ENCODE data around the gene USP32.
"Not testable (repeated sequence)": the region's sequence is repeated elsewhere in the genome, so short reads cannot be mapped to it uniquely, and the experiment has no call there.

USP32 gene

GRCh38 chr17:60293580-60294335, 98.2 kb downstream of the USP32 start:
- DNase-seq = no peak

DNA sequence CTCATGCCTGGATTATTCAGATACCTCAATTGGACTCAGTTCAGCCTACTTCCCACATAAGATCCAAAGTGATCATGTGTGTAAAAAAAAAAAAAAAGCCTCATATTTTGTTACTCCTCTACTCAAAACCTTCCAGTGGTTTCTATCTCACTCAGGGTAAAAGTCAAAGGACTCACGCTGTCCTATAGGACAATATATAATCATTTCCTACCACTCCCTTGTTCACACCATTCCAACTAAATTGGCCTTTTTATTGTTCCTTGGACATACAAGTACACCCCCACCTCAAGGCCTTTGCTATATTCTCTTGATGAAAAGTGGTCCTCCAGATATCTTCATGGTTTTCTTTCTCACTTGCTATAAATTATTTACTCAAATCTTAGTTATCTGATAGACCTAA, 99.2 kb downstream of the USP32 start:
- DNase-seq = no peak

DNA sequence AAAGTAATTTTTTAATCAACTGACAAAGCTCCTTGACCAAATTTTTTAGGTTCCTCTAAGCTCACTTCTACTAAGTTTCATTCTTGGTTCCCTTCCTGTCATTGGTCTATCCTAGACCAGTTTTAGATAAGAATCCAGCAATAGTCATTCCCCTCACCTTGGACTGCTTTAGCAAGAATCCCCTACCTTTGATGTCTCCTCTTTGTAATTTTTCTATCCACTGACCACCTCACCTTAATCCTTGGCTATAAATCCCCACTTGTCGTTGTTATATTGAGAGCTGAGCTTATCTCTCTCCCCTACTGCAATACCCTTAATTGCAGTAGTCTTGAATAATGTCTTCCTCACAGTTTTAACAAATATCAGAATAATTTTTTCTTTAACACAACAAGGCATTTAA, 107.2 kb downstream of the USP32 start:
- no peak for DNase-seq

GRCh38 chr17:60283816-60284215, 108.1 kb downstream of the USP32 start:
- DNase-seq = no peak

DNA sequence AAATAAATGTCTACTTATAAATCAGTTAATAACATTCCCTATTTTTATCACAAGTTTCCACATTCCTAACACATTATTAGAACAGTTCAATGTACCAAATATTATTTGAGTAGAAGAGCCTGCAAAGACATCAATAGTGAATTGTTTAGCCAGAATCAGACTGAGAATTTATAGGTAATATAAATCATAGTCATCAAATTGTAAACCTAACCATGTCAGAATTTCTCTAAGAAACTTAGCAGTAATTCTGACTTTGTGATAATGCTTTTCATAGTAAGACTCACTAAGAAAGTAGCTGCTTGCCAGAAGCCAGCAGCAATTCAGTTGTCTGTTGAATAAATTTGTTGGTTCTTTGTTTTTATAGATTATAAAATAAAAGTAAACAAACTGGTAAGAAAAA, 111.3 kb downstream of the USP32 start:
- DNase-seq = no peak

DNA sequence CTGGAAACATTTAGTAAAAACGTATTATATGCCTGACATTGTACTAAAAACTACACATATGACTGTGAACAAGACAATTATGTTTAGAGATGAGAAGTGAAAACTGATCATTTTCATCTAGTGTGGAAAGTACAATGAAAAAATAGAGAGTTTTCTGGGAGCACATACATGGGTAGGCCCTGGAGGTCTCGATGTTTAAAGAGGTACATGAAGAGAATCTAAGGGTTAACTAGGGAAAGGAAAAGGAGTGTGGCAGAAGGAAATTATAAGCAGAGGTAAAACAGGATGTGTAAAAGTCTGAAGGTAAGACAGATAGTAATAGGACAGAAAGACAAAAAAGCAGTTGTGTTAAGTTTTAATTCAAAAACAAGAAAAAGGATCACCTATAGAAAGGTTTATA, 113.7 kb downstream of the USP32 start:
- no peak for DNase-seq

- DNase-seq = no peak
Observed at GRCh38 chr17:60277258-60277657, 114.7 kb downstream of the USP32 start.

DNA sequence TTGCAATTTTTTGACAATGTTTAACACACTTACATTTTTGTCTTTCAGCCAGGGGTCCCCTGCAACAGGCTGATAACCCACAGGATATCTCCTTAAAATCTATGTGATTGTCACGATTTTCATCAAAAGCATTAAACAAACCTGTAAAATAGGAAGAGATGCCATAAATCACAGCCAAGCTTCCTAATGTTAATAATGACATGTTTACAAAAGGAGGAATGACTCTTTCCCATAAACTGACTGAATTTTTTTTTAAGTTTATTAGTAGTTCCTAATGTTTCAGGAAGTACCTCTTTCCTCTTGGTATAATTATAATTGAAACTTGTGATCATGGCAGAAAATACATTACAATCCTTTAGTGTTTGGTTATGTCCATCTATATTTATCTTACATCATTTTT, 122.5 kb downstream of the USP32 start:
- DNase-seq = no peak

- DNase-seq = no peak
Observed at GRCh38 chr17:60260540-60260939, 131.4 kb downstream of the USP32 start.

GRCh38 chr17:60258313-60258712, 133.6 kb downstream of the USP32 start:
- DNase-seq = no peak

GRCh38 chr17:60256174-60256573, 135.8 kb downstream of the USP32 start:
- no peak for DNase-seq

GRCh38 chr17:60253048-60253447, 138.9 kb downstream of the USP32 start:
- no peak for DNase-seq

- DNase-seq = no peak
Observed at GRCh38 chr17:60252459-60252858, 139.5 kb downstream of the USP32 start.

- no peak for DNase-seq
Observed at GRCh38 chr17:60249290-60249826, 142.6 kb downstream of the USP32 start.

GRCh38 chr17:60248618-60249289, 143.2 kb downstream of the USP32 start:
- no peak for DNase-seq

DNA sequence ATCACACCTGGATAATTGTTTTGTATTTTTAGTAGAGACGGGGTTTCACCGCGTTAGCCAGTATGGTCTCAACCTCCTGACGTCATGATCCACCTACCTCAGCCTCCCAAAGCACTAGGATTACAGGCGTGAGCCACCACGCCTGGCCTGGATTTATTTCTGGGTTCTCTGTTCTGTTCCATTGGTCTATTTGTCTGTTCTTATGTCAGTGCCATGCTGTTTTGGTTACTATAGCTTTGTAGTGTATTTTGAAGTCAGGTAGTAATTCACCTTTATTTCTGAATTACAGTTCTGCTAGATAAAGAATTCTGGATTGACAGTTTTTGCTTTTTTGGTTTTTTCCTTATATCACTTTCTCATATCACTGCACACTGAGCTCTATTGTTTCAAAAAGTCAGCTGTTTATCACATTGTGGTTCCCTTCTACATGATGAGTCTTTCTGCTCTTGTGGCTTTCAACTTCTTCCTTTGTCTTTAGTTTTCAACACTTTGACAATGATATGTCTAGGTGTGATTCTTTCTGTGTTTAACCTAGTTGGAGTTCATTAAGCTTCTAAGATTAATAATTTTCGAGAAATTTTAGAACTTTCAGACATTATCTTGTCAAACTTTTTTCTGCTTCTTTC, 144.0 kb downstream of the USP32 start:
- DNase-seq = no peak

DNA sequence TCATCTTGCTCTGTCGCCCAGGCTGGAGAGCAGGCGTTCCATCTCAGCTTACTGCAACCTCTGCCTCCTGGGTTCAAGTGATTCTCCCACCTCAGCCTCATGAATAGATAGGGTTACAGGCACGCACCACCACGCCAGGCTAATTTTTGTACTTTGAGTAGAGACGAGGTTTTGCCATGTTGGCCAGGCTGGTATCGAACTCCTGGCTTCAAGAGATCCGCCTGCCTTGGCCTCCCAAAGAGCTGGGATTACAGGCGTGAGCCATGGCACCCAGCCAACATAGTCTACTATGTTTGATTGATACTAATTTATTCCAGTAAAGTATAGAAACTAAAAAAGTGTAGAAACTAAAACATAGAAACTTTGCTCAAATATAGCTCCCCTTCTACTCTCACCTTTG, 147.3 kb downstream of the USP32 start:
- no peak for DNase-seq

DNA sequence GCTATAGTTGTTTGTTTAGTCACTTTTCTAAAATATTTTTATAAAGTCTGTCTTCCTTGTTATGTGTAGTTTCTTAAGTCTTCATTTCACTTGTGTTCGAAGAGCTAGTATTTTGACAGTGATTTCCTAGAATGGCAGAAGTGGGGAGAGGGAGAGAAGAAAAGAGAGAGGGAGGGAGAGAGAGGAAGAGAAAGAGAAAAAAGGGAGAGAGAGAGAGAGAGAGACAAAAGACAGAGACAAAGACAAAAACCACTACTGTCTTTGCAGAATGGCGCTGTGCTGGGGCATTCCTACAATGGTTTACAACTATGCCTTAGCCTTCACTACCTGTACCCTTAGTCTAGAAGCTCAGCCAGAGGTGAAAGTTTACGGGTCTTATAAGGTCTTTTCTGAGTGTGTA, 151.6 kb downstream of the USP32 start:
- DNase-seq = no peak

- no peak for DNase-seq
Observed at GRCh38 chr17:60231691-60232090, 160.2 kb downstream of the USP32 start.

GRCh38 chr17:60231234-60231633, 160.7 kb downstream of the USP32 start:
- no peak for DNase-seq

DNA sequence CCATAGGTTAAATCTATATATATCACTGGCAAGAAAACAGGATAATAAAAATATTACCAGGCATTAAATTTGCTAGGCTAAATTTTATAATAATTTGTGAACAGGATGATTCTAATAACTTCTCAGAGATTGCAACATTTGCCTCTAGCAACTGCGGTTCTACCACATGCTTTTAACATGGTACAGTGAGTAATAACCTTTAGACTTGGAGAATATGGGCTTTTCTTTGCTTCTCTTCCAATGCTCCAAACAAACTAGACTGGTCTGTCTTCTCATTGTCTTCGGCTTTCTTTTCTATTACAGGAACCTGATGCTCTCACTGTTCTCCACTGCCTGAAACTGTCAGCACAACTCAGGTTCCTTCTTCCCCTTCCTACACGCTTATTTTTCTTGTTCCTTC, 161.6 kb downstream of the USP32 start:
- no peak for DNase-seq

- no peak for DNase-seq
Observed at GRCh38 chr17:60229188-60229802, 162.6 kb downstream of the USP32 start.

DNA sequence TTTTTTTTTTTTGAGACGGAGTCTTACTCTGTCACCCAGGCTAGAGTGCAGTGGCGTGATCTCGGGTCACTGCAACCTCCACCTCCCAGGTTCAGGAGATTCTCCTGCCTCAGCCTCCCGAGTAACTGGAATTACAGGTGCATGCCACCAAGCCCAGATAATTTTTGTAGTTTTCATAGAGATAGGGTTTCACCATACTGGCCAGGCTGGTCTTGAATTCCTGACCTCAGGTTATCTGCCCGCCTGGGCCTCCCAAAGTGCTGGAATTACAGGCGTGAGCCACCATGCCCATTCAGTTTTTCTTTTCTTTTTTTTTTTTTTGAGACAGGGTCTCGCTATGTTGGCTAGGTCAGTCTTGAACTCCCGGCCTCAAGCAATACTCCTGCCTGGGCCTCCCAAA, 164.7 kb downstream of the USP32 start:
- not testable (repeated sequence) for DNase-seq

DNA sequence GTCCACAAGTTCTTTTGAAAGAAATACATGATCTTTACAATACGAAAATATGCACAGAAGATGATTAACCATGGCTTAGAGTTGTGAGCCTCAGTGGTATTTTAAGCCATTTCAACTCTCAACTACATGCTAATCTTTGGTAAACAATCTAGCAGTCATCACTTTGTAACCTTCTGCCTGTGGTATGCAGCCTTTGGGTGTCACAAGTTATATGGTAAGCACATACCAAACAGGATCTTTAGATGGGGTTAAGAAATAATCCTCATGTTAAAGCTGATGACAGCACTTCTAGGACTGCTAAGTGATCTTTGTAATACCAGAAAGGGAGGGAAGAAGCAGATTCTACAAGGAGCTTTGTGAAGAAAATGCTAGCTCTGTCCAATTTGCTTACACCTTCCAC, 167.9 kb downstream of the USP32 start:
- DNase-seq = no peak
